EL (cell line): ENCODE measurements around the gene ICA1L.
A peak's percentile ranks its signal among the peaks of the same experiment; 100 is the strongest.
"Not testable (repeated sequence)": the region's sequence is repeated elsewhere in the genome, so short reads cannot be mapped to it uniquely, and the experiment has no call there.

ENCODE experiments used
- DNase-seq: peaks from one replicate; pipeline ENCODE4 v3.0.0-alpha.2; 2016

The ICA1L gene

DNA sequence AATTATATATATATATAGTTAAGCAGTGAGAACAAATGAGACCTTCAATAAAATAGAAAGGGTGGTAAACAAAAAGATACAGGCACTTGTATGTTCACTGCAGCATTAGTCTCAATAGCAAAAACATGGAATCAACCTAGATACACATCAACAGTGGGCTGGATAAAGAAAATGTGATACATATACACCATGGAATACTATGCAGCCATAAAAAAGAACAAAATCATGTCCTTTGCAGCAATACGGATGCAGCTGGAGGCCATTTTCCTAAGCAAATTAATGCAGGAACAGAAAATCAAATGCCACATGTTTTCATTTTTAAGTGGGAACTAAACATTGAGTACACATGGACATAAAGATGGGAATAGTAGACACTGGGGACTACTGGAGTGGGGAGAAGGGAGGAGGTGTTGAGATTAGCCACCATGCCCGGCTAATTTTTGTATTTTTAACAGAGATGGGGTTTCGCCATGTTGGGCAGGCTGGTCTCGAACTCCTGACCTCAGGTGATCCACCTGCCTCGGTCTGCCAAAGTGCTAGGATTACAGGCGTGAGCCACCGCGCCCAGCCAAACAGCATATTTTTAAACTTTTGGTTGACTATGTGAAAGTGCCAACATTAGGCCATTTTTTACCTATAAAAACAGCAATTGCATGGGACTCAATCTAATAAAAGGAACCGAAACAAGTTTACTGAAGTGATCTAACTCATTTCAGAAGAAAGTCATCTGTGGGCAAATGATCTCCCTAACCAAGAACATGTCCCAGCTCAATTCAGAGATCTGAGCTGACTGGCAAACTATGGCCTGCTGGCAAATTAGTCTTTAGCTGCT is 23.7 kb downstream of the ICA1L start:
- no peak for DNase-seq

DNA sequence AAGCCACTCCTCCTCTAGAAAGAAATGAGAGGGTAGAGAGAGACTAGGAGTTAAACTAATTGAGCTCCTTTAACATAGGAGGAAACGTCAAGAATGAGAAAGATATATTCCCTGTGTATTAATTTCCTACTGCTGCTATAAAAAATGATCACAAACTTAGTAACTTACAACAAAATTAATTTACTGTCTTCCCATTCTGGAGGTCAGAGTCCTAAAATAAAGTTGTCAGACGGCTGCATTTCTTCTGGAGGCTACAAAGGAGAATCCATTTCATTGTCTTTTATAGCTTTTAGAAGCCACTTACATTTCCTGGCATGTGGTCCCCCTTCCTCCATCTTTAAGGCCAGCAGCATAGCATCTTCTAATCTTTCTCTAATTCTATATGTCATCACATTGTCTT is 26.9 kb downstream of the ICA1L start:
- no peak for DNase-seq

DNA sequence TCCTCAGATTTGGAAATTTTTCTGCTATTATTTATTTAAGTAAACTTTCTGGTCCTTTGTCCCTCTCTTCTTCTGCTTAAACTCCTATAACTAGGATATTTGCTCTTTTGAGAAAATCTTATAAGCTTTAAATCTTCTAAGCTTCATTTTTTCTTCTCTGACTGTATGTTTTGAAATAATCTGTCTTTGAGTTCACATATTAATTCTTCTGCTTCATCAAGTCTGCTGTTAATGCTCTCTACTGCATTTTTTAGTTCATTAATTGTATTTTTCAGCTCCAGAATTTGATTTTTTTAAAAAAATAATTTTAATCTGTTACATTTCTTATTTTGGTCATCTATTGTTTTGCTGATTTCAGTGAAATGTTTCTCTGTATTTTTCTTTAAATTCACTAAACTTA is 28.9 kb downstream of the ICA1L start:
- no peak for DNase-seq

DNA sequence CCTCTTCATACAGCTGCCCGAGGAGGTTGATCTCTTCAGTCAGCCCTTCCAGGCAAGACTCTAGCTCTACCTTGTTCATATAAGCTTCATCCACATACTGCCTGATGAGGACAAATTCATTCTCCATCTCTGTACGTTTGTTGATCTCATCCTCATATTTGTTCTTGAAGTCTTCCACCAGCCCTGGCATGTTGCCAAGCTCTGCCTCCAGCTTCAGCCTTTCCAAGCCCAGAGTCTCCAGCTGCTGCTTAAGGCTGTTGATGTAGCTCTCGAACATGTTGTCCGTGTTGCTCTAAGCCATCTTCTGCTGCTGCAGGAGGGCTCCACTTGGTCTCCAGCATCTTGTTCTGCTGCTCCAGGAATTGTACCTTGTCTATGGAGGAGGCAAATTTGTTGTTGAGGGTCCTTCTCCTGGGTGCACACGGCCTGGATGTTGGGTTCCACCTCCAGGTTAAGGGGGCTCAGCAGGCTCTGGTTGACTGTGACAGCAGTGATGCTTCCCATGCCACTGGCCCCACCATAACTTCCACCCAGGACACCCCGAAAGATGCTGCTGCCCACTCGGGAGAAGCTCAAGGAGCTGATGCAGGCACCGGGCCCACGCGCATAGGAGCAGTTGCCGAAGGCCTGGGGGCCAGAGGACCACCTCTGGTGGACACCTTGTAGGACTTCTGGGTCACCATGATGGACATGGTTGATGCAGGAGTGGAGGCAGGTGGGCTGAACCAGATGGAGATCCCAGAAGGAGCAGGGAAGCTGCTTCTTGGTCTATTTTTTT is 30.3 kb downstream of the ICA1L start:
- no peak for DNase-seq

DNA sequence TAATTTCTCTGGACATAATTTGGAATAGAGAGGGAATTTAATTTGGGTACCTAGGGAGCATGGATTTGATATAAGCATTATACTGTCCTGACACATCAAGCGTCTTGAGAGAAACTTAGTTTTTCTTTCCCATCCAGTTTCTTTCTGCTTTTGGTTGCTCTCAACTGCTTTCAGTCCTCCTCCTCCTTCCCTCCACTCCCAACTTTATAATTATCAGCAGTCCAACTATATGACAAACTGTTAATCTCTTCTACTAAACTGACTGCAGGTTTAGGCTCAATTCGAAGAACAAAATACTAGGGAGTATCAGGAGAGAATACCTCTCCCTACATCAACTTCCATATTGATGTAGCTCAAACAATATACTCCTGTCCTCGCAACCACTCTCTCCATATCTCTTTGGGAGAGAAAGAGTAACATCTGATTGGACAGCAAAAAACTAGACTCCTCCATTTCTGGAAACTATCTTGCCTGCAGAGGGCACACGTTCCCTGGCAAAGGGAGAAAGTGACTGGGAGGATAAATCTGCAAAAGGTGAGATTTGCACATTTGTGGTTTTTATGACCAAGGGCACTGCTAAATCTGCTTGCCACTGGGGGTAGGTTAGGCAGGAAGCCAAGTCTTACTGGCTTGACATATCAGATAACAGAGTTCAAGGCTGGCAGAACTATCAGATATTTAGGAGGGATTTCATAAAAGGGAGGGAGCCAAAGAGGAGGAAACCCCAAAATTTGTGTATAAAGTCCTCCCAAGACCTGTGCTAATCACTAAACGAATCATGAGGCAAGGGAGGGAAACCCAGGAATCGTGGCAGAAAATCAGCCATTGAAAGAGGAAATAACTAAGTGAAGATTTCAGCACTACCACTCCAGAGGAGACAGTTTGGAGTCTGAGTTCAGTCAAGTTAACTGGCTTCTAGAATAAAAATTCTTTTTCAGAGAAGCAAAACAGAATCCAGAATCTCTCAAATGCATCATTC is 40.0 kb downstream of the ICA1L start:
- peak; percentile 64 for DNase-seq

DNA sequence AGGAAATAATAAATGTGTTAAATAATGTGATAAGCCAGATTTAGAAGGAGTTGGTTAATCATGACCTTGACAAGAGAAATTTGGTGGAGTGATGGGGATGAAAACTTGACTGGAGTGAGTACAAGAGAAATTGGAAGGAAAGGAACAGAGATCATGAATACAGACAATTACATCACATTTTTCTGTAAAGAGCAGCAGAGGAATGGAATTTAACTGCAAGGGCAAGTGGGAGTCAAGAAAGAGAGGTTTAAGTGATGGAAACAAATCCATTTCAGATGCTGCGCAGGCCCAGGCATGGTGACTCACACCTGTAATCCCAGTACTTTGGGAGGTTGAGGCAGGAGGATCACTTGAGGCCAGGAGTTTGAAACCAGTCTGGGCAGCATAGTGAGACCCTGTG is 46.7 kb downstream of the ICA1L start:
- no peak for DNase-seq

DNA sequence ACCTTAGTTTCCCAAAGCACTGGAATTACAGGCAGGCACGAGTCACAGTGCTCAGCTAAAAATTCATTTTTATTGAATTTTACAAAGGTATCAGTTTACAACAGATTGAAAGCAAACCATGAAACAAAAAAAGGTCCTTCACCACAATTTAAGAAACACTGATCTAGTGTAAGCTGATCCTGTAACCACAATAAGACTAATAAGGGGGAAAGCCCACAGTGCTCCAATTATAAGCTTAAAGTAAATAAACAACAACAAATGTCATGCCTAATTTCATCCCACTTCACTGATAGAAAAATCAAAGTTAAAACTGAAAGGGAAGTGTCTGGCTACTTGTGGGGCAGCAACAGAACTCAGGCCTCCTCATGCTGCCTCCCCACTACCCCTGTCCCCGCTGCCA is 49.2 kb downstream of the ICA1L start:
- DNase-seq, result no peak

DNA sequence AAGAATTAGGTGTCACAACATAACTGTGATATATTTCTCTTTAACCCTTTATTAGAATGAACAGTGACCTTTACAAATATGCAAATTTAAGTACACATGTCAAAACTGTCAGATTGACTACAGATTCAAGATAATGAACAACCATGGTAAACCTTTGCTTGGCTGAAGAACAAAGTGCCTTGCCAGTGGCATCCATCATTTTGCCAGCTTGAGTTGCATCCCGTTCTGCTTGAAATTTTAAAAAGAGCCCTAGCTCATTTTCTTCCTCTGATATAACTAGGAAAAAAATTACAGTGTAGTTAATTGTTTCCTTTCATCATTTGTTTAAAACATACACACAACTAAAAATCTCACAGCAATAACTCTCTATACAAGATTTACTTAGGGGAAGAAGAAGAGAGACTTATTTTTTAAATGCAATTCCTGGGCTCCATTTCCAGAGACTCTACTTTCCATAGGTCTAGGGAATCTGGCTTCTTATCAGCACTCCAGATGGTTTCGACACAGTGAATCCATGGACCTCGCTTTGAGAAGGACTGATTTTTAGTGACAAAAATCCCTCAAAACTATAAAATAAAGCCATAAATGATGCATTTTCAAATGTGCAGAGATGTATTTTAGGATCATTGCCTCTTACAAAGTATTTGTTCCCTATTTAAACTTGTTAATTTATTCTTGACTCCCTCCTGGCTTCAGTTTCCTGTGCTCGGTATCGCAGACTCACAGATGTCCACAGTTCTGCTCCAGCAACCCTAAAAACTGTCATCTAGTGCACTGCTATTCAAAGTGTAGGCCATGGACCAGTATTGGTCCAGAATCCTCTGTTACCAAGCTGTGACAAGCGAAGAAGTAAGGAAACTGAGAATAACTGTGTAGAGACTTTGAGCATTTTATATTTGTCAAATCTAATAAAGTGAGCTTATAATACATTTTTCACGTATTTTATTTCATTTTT is 50.1 kb downstream of the ICA1L start:
- DNase-seq, result no peak

DNA sequence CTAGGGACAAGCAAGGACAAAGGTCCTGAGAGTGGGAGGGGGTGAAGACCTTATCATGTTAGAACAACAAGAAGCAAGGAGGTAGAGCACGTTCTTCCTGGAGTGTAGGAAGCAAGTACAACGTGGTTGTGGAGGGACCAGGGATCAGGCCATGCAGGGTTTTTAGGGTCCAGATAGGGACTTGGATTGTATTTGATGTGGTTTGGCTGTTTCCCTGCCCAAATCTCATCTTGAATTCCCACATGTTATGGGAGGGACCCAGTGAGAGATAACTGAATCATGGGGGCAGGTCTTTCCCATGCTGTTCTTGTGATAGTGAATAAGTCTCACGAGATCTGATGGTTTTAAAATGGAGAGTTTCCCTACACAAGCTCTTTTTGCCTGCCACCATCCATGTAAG is 53.2 kb downstream of the ICA1L start:
- no peak for DNase-seq

DNA sequence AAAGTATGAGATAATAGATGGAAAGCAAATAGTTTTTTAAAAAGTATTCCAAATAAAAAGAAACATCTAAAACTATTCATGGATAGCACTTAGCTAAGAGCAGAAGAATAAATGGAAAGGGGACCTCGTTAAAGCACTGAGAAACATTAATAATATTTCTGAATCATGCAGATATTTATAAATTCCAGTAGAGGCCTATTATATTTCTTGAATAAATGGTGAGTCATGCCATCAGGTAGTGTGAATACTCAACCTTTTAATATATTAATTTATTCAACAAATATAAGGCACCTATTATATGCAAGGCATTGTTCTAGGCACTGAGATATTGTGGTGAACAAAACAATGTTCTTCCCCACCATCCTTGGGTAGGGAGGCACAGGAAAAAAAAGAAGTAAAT is 53.8 kb downstream of the ICA1L start:
- no peak for DNase-seq

DNA sequence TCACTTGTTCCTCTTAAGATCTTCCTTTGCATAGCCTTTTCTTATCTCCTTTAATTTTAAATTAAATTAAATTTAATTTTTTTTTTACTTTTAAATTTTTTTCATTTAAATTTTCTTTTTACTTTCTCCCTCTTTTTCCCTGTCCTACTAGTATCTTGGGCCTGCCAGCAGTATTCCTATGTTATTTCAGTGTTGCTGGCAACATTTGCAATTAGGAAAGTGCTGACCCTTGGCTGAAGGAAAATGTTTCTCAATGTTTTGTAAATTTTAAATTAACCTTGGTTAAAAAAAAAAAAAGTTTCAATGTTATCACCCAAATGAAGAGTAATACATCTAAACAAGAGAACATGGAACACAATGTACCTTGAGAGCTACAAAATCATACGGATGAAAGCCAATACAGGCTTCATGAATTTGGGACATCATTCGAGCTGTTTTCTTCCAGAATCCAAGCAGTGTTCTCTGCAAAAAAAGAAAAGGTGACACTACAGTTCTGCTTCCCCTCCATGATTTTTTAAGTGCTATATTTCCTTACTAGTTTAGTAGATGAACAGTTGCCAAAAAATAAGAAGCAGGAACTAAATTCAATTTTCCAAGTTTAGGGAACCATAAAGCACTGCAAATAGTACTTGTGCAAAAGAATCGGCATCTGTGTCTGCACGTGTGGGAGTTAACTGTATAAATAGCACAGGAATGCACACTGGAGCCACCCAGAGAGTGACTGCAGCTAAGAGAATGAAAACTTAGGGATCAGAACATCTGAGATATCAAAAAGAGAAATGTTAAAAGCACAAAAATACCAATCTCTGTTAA is 55.8 kb downstream of the ICA1L start:
- peak; percentile 6 for DNase-seq

DNA sequence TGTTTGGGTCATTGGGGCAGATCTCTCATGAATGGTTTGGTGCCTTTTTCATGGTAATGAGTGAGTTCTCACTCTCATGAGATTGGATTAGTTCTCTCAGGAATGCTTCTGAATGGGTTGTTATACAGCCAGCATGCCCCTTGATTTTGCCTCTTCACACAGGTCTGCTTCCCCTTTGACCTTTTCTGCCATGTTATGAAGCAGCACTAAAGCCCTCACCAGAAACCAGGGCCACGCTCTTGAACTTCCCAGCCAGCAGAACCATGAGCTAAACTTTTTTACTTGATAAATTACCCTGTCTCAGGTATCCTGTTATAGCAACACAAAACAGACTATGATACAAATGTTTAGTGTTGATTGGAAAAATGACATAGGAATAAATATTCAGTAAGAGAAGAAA is 57.3 kb downstream of the ICA1L start:
- no peak for DNase-seq

DNA sequence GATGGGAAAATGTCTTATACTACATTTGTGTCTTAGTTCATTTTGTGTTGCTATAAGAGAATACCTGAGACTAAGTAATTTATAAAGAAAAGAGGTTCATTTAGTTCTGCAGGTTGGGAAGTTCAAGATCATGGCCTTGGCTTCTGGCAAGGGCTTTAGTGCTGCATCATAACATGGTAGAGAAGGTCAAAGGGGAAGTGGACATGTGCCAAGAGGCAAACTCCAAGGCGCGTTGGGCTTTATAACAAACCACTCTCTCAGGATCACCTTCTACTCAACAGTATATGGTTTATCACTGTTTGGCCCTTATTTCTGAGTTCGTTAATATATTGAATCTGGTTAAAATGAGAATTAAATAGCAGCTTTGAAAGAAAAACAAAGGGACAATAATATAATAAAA is 58.2 kb downstream of the ICA1L start:
- no peak for DNase-seq

DNA sequence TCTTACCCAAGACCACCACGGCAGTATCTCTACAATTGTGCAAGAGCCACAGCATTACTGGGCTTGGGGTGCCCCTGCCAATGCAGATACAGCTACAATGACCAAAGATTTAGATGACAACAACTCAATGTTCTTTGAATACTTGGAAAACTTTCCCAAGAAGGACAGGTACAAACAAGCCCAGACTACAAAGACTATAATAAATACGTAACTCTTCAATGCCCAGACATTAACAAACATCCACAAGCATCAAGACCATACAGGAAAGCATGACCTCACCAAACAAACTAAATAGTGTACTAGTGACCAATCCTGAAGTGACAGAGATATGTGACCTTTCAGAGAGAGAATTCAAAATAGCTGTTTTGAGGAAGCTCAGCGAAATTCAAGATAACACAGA is 62.8 kb downstream of the ICA1L start:
- no peak for DNase-seq

DNA sequence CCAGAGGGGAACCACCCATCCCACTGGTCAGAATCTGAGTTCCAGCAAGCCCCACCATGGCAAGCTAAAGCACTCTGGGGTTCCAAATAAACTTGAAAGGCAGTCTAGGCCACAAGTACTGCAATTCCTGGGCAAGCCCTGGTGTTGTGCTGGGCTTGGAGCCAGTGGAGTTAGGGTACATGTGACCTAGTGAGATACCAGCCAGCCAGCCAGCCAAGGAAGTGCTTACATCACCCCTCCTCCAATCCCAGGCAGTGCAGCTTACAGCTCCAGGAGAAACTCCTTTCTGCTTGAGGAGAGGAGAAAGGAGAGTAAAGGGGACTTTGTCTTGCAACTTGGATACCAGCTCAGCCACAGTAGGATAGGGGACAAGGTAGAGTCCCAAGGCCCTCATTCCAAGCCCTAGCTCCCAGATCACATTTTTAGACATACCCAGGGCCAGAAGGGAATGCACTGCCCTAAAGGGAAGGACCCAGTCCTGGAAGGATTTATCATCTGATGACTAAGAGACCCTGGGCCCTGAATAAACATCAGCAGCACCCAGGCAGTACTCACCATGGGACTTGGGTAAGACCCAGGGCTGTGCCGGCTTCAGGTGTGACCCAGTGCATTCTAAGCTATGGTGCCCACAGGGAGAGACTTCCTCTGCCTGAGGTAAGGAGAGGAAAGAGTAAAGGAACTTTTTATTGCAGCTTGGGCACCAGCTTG is 64.0 kb downstream of the ICA1L start:
- peak; percentile 81 for DNase-seq

DNA sequence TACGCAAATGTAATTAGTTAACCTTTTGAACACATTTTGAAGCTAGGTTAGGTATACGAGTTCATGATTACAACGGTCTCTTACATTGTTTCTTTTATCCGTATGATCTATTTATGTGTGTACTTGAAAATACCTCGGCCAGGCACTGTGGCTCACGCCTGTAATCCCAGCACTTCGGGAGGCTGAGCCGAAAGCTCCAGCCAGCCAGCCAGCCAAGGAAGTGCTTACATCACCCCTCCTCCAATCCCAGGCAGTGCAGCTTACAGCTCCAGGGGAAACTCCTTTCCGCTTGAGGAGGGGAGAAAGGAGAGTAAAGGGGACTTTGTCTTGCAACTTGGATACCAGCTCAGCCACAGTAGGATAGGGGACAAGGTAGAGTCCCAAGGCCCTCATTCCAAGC is 65.7 kb downstream of the ICA1L start:
- DNase-seq, result not testable (repeated sequence)

DNA sequence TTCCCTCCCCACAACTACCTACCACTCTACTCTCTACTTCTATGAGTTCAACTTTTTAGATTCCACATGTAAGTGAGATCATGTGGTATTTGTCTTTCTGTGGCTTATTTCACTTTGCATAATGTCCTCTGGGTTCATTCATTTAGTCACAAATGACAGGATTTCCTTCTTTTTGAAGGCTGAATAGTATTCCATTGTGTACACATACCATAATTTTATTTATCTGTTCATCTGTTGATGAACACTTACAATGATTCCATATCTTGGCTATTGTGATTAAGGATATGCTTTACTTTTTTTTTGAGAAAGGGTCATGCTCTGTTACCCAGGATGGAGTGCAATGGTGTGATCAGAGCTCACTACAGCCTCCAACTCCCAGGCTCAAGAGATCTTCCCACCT is 73.6 kb downstream of the ICA1L start:
- no peak for DNase-seq

DNA sequence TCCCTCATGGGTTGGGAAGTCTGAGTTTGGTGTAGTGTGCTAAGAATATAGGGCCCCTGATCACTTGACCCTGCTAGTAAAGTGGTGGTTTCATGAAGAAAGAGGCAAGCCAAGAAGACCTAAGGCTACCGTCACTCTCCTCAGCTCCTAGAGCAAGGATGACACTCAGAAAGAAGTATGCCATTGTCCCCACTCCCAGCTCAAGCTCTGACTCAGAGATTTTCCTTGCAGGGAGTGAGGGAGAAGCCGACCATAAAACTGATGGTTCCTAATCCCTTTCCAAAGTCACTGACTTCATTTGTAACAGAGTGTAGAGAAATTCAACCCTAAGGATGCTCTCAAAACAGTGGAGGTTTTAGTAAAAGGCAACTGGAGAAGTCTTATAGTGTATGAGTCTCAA is 80.9 kb downstream of the ICA1L start:
- DNase-seq, result peak; percentile 8

DNA sequence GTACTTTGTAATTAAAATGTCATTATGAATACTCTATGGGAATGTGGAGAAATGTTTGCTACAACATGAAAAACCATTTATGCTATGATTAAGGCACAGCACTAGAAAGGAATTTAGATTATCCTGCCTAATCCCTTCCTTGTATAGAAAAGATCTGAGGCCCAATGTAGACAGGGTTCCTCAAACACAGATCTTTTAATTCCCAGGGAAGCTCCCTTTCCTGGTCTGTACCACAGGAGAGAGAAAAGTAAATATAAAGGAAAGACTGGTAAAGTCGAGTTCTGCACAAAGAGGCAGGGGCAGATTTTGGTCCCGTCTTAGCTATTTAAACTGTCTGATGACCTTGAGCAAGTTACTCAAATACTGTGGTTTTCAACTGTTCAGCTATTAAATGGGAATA is 84.7 kb downstream of the ICA1L start:
- DNase-seq, result no peak

DNA sequence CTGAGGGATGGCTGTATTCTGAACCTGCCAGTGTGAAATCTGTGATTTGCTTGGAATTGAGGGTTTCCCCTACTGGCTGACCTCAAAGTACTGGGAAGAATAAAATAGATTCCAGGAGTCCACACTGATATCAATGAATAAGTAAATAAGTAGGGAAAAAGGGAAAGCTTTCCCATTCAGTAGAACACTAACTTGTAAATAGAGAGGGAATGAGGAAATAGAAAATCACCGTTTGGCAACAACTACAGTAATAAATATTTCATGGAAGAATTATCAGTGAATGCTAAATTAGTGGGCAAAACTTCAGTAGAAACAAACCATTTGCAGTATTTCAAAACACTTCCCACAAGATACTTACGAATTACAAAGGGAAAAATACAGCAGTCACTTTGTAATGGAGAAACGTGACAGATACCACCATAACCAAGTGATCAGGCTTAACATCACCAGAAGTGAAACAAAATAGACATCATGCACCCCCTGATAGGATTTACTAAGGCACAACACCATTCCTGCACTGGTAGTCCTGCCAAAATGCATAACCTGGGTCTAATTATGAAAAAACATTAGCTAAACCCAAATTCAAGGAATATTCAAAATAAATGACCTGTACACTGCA is 88.5 kb downstream of the ICA1L start:
- DNase-seq, result no peak
